GM23338 (cell line): ENCODE measurements around the gene EGFR. TPM values are rescaled to one million over a fixed set of nuclear protein-coding genes. Genes with fewer than 3 reads are reported as not detected.

Experiments used
- ATAC-seq: fragments of 200-7000 bp; cut with Tn5 transposase; 3 replicates; pipeline ENCODE4 v1.9.1; 2020
- DNase-seq: peaks from one replicate; pipeline ENCODE4 v3.0.0-alpha.2; 2015; ENCODE audit warnings: low spot score
- H2AFZ ChIP-seq: fragments of 200-600 bp; sonication (generic); 2 replicates; pipeline ENCODE4 v1.8.0; 2016; ENCODE audit warnings: antibody characterized with exemption, mild to moderate bottlenecking, moderate library complexity
- H3F3A ChIP-seq: fragments of 200-600 bp; sonication (generic); replicated peaks from 2 replicates; pipeline ENCODE4 v1.8.0; 2017; ENCODE audit warnings: antibody characterized with exemption, mixed run types, low read depth
- H3K27ac ChIP-seq: fragments of 200-600 bp; sonication (generic); 2 replicates; pipeline ENCODE4 v1.6.1; 2016; ENCODE audit warnings: low read depth
- H3K27me3 ChIP-seq: fragments of 200-600 bp; sonication (generic); 2 replicates; pipeline ENCODE4 v1.8.0; 2016; ENCODE audit warnings: mild to moderate bottlenecking, mixed run types, moderate library complexity; ENCODE audit not compliant: insufficient read depth
- H3K36me3 ChIP-seq: fragments of 200-600 bp; sonication (generic); 2 replicates; pipeline ENCODE4 v1.8.0; 2016; ENCODE audit warnings: mild to moderate bottlenecking; ENCODE audit not compliant: insufficient read depth
- H3K4me1 ChIP-seq: fragments of 200-600 bp; sonication (generic); 2 replicates; pipeline ENCODE4 v1.8.0; 2016; ENCODE audit warnings: mild to moderate bottlenecking, moderate library complexity; ENCODE audit not compliant: insufficient read depth
- H3K4me2 ChIP-seq: fragments of 200-600 bp; sonication (generic); 2 replicates; pipeline ENCODE4 v1.7.1; 2017; ENCODE audit warnings: mixed run types
- H3K4me3 ChIP-seq: fragments of 200-600 bp; sonication (generic); 2 replicates; pipeline ENCODE4 v1.6.1; 2016; ENCODE audit warnings: mixed run types
- H3K79me2 ChIP-seq: fragments of 200-600 bp; sonication (generic); replicated peaks from 2 replicates; pipeline ENCODE4 v1.8.0; 2017; ENCODE audit warnings: mild to moderate bottlenecking; ENCODE audit not compliant: insufficient read depth
- H3K9me2 ChIP-seq: fragments of 200-600 bp; sonication (generic); 2 replicates; pipeline ENCODE4 v1.8.0; 2017; ENCODE audit not compliant: insufficient read depth
- H4K20me1 ChIP-seq: fragments of 200-600 bp; sonication (generic); replicated peaks from 2 replicates; pipeline ENCODE4 v1.8.0; 2017; ENCODE audit warnings: mild to moderate bottlenecking; ENCODE audit not compliant: insufficient read depth
- H3K27ac Mint-ChIP-seq: 2 replicates; pipeline ENCODE4 v1.8.0; 2020; ENCODE audit warnings: inconsistent platforms, mild to moderate bottlenecking, moderate library complexity, mixed read lengths
- H3K27me3 Mint-ChIP-seq: 3 replicates; pipeline ENCODE4 v1.8.0; 2022; ENCODE audit warnings: low read depth, mild to moderate bottlenecking, moderate library complexity, mixed read lengths, inconsistent platforms; ENCODE audit not compliant: insufficient read depth, poor library complexity
- H3K36me3 Mint-ChIP-seq: 3 replicates; pipeline ENCODE4 v1.8.0; 2021; ENCODE audit warnings: low read depth, mild to moderate bottlenecking, inconsistent platforms, moderate library complexity, mixed read lengths
- H3K4me1 Mint-ChIP-seq: 3 replicates; pipeline ENCODE4 v1.8.0; 2020; ENCODE audit warnings: mild to moderate bottlenecking, inconsistent platforms, mixed read lengths
- H3K4me3 Mint-ChIP-seq: 3 replicates; pipeline ENCODE4 v1.8.0; 2021; ENCODE audit warnings: moderate library complexity, mild to moderate bottlenecking, inconsistent platforms, mixed read lengths
- H3K9me3 Mint-ChIP-seq: 3 replicates; pipeline ENCODE4 v1.8.0; 2020; ENCODE audit warnings: moderate library complexity, mild to moderate bottlenecking, inconsistent platforms, mixed read lengths
- CREB1 ChIP-seq: fragments of 250-450 bp; sonication (Bioruptor Pico); IDR thresholded peaks from 2 replicates; pipeline ENCODE4 v1.5.0; 2020; ENCODE audit warnings: low read depth, mild to moderate bottlenecking, moderate library complexity
- EZH2 ChIP-seq: fragments of 200-600 bp; sonication (generic); IDR thresholded peaks from one replicate; pipeline ENCODE4 v1.8.0; 2017; ENCODE audit warnings: antibody characterized with exemption, mild to moderate bottlenecking, low read depth; ENCODE audit not compliant: unreplicated experiment
- EZH2phosphoT487 ChIP-seq: fragments of 200-600 bp; sonication (generic); IDR thresholded peaks from one replicate; pipeline ENCODE4 v1.8.1; 2018; ENCODE audit warnings: antibody characterized with exemption; ENCODE audit not compliant: unreplicated experiment
- JUNB ChIP-seq: IDR thresholded peaks from one replicate; pipeline ENCODE4 v1.6.1; 2016; ENCODE audit warnings: antibody characterized with exemption; ENCODE audit not compliant: unreplicated experiment
- NANOG ChIP-seq: IDR thresholded peaks from 2 replicates; pipeline ENCODE4 v1.6.1; 2016; ENCODE audit warnings: antibody characterized with exemption, borderline replicate concordance
- POLR2AphosphoS5 ChIP-seq: IDR thresholded peaks from 2 replicates; pipeline ENCODE4 v1.6.1; 2016; ENCODE audit warnings: antibody characterized with exemption, low read depth
- STAT1 ChIP-seq: IDR thresholded peaks from one replicate; pipeline ENCODE4 v1.6.1; 2016; ENCODE audit warnings: antibody characterized with exemption; ENCODE audit not compliant: unreplicated experiment
- ZNF114 ChIP-seq: fragments of 250-450 bp; sonication (Bioruptor Pico); IDR thresholded peaks from 2 replicates; pipeline ENCODE4 v1.5.0; 2020; ENCODE audit warnings: mild to moderate bottlenecking, moderate library complexity
- ZNF331 ChIP-seq: fragments of 250-450 bp; sonication (Bioruptor Pico); IDR thresholded peaks from 2 replicates; pipeline ENCODE4 v1.5.0; 2020; ENCODE audit warnings: low read depth, mild to moderate bottlenecking, moderate library complexity
- polyA plus RNA-seq: library from polyadenylated mRNA; unstranded; fragments of >200 nt; fragmentation: Nextera tagmentation; extraction: Ambion mirVana; gene quantifications from 2 replicates; pipeline ENCODE4 v1.2.1, GENCODE V29; 2016
- total RNA-seq: library from RNA; depleted of rRNA; stranded (reverse); fragments of >200 nt; shearing (Covaris generic); gene quantifications from 2 replicates; pipeline ENCODE4 v1.2.3, GENCODE V29; 2014
- TF ChIP-seq, protein P1 (sequence below): fragments of 250-450 bp; sonication (Bioruptor Pico); IDR thresholded peaks from 2 replicates; pipeline ENCODE4 v1.5.0; 2020; ENCODE audit warnings: mild to moderate bottlenecking, moderate library complexity
- TF ChIP-seq, protein P2 (sequence below), 2 experiments: fragments of 200-600 bp in 1 of 2; sonication (generic) in 1 of 2; conservative IDR thresholded peaks; 2 replicates each; pipeline versions ENCODE4 v1.5.1 to v1.6.1; 2016 to 2017; ENCODE audit warnings: antibody characterized with exemption in 2 of 2, low read depth in 2 of 2, mild to moderate bottlenecking in 2 of 2, moderate library complexity in 1 of 2
- TF ChIP-seq, protein P3 (sequence below): IDR thresholded peaks from one replicate; pipeline ENCODE4 v1.6.1; 2018; ENCODE audit warnings: antibody characterized with exemption; ENCODE audit not compliant: unreplicated experiment
- TF ChIP-seq, protein P4 (sequence below): IDR thresholded peaks from 2 replicates; pipeline ENCODE4 v1.6.1; 2016; ENCODE audit warnings: antibody characterized with exemption

The EGFR gene
- total and polyA plus RNA-seq, 2 experiments from 2014 or later = 1.5 to 4.5 TPM

DNA sequence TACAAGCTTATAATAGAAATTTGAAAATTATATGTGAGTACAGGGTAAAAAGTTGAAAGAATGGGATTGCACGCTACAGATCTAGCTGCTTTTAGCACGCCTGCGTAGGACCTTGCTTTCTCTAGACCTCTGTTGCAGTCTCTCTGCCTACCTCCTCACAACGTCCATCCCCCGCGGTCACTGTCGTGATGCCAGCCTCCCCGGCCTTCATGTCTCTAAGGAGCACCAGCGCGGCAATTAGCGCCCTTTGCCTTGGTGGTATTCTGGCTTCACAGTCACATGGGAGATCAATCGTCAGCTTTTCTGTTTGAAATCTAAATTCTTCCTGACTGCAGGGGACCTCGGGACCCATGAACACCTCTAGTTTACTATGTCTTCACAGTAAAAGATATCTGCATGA, 131.3 kb downstream of the EGFR start:
- Histone ChIP-seq H3K4me3 (no peak overlapping the region), H3K27ac (no peak overlapping the region), H4K20me1 (no peaks in the 10 kb centered on the region), H3K27me3 (no peaks in the 10 kb centered on the region), H3K4me2 (no peak overlapping the region), H2AFZ (no peak overlapping the region), H3F3A (no peaks in the 10 kb centered on the region), H3K4me1 (no peaks in the 10 kb centered on the region), H3K9me2 (no peaks in the 10 kb centered on the region), H3K79me2 (no peaks in the 10 kb centered on the region), H3K36me3 (no peaks in the 10 kb centered on the region)
- Mint-ChIP-seq H3K9me3 (no peaks in the 10 kb centered on the region), H3K4me3 (no peak overlapping the region), H3K4me1 (peaks cover under 1% of the 10 kb centered on the region; the same call in 2 of the 3 replicates), H3K36me3 (no peaks in the 10 kb centered on the region; the same call in 2 of the 3 replicates), H3K27ac (no peak overlapping the region), H3K27me3 (peaks cover 3% of the 10 kb centered on the region)
- ATAC-seq = no peak
- TF ChIP-seq, protein P1, sequence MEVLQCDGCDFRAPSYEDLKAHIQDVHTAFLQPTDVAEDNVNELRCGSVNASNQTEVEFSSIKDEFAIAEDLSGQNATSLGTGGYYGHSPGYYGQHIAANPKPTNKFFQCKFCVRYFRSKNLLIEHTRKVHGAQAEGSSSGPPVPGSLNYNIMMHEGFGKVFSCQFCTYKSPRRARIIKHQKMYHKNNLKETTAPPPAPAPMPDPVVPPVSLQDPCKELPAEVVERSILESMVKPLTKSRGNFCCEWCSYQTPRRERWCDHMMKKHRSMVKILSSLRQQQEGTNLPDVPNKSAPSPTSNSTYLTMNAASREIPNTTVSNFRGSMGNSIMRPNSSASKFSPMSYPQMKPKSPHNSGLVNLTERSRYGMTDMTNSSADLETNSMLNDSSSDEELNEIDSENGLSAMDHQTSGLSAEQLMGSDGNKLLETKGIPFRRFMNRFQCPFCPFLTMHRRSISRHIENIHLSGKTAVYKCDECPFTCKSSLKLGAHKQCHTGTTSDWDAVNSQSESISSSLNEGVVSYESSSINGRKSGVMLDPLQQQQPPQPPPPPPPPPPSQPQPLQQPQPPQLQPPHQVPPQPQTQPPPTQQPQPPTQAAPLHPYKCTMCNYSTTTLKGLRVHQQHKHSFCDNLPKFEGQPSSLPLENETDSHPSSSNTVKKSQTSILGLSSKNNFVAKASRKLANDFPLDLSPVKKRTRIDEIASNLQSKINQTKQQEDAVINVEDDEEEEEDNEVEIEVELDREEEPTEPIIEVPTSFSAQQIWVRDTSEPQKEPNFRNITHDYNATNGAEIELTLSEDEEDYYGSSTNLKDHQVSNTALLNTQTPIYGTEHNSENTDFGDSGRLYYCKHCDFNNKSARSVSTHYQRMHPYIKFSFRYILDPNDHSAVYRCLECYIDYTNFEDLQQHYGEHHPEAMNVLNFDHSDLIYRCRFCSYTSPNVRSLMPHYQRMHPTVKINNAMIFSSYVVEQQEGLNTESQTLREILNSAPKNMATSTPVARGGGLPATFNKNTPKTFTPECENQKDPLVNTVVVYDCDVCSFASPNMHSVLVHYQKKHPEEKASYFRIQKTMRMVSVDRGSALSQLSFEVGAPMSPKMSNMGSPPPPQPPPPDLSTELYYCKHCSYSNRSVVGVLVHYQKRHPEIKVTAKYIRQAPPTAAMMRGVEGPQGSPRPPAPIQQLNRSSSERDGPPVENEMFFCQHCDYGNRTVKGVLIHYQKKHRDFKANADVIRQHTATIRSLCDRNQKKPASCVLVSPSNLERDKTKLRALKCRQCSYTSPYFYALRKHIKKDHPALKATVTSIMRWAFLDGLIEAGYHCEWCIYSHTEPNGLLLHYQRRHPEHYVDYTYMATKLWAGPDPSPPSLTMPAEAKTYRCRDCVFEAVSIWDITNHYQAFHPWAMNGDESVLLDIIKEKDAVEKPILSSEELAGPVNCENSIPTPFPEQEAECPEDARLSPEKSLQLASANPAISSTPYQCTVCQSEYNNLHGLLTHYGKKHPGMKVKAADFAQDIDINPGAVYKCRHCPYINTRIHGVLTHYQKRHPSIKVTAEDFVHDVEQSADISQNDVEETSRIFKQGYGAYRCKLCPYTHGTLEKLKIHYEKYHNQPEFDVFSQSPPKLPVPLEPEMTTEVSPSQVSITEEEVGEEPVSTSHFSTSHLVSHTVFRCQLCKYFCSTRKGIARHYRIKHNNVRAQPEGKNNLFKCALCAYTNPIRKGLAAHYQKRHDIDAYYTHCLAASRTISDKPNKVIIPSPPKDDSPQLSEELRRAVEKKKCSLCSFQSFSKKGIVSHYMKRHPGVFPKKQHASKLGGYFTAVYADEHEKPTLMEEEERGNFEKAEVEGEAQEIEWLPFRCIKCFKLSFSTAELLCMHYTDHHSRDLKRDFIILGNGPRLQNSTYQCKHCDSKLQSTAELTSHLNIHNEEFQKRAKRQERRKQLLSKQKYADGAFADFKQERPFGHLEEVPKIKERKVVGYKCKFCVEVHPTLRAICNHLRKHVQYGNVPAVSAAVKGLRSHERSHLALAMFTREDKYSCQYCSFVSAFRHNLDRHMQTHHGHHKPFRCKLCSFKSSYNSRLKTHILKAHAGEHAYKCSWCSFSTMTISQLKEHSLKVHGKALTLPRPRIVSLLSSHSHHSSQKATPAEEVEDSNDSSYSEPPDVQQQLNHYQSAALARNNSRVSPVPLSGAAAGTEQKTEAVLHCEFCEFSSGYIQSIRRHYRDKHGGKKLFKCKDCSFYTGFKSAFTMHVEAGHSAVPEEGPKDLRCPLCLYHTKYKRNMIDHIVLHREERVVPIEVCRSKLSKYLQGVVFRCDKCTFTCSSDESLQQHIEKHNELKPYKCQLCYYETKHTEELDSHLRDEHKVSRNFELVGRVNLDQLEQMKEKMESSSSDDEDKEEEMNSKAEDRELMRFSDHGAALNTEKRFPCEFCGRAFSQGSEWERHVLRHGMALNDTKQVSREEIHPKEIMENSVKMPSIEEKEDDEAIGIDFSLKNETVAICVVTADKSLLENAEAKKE = no peak
- no peak for TF ChIP-seq EZH2
- TF ChIP-seq EZH2phosphoT487 = no peak
- TF ChIP-seq JUNB = no peak
- TF ChIP-seq, protein P2, sequence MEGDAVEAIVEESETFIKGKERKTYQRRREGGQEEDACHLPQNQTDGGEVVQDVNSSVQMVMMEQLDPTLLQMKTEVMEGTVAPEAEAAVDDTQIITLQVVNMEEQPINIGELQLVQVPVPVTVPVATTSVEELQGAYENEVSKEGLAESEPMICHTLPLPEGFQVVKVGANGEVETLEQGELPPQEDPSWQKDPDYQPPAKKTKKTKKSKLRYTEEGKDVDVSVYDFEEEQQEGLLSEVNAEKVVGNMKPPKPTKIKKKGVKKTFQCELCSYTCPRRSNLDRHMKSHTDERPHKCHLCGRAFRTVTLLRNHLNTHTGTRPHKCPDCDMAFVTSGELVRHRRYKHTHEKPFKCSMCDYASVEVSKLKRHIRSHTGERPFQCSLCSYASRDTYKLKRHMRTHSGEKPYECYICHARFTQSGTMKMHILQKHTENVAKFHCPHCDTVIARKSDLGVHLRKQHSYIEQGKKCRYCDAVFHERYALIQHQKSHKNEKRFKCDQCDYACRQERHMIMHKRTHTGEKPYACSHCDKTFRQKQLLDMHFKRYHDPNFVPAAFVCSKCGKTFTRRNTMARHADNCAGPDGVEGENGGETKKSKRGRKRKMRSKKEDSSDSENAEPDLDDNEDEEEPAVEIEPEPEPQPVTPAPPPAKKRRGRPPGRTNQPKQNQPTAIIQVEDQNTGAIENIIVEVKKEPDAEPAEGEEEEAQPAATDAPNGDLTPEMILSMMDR (conservative IDR thresholded peaks at IDR 0.05; ENCODE audit: low read depth in 2 of 2) = no peak
- no peak for TF ChIP-seq NANOG
- TF ChIP-seq, protein P3, sequence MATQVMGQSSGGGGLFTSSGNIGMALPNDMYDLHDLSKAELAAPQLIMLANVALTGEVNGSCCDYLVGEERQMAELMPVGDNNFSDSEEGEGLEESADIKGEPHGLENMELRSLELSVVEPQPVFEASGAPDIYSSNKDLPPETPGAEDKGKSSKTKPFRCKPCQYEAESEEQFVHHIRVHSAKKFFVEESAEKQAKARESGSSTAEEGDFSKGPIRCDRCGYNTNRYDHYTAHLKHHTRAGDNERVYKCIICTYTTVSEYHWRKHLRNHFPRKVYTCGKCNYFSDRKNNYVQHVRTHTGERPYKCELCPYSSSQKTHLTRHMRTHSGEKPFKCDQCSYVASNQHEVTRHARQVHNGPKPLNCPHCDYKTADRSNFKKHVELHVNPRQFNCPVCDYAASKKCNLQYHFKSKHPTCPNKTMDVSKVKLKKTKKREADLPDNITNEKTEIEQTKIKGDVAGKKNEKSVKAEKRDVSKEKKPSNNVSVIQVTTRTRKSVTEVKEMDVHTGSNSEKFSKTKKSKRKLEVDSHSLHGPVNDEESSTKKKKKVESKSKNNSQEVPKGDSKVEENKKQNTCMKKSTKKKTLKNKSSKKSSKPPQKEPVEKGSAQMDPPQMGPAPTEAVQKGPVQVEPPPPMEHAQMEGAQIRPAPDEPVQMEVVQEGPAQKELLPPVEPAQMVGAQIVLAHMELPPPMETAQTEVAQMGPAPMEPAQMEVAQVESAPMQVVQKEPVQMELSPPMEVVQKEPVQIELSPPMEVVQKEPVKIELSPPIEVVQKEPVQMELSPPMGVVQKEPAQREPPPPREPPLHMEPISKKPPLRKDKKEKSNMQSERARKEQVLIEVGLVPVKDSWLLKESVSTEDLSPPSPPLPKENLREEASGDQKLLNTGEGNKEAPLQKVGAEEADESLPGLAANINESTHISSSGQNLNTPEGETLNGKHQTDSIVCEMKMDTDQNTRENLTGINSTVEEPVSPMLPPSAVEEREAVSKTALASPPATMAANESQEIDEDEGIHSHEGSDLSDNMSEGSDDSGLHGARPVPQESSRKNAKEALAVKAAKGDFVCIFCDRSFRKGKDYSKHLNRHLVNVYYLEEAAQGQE = no peak
- no peak for TF ChIP-seq ZNF114 (CRISPR knock-in tag)
- TF ChIP-seq STAT1 = no peak
- TF ChIP-seq ZNF331 = no peak
- TF ChIP-seq, protein P4, sequence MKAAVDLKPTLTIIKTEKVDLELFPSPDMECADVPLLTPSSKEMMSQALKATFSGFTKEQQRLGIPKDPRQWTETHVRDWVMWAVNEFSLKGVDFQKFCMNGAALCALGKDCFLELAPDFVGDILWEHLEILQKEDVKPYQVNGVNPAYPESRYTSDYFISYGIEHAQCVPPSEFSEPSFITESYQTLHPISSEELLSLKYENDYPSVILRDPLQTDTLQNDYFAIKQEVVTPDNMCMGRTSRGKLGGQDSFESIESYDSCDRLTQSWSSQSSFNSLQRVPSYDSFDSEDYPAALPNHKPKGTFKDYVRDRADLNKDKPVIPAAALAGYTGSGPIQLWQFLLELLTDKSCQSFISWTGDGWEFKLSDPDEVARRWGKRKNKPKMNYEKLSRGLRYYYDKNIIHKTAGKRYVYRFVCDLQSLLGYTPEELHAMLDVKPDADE = no peak
- TF ChIP-seq POLR2AphosphoS5 = no peak
- no peak for TF ChIP-seq CREB1 (CRISPR knock-in tag)
- no peak for DNase-seq
